GM23338 (cell line): Measurements from ENCODE around the gene WNT8A. TPM values are rescaled to one million over a fixed set of nuclear protein-coding genes. Genes with fewer than 3 reads are reported as not detected.
A peak's percentile ranks its signal among the peaks of the same experiment; 100 is the strongest.

Experiments
- ATAC-seq: fragments of 200-7000 bp; cut with Tn5 transposase; 3 replicates; pipeline ENCODE4 v1.9.1; 2020
- DNase-seq: peaks from one replicate; pipeline ENCODE4 v3.0.0-alpha.2; 2015; ENCODE audit warnings: low spot score
- H2AFZ ChIP-seq: fragments of 200-600 bp; sonication (generic); 2 replicates; pipeline ENCODE4 v1.8.0; 2016; ENCODE audit warnings: antibody characterized with exemption, mild to moderate bottlenecking, moderate library complexity
- H3F3A ChIP-seq: fragments of 200-600 bp; sonication (generic); replicated peaks from 2 replicates; pipeline ENCODE4 v1.8.0; 2017; ENCODE audit warnings: antibody characterized with exemption, mixed run types, low read depth
- H3K27ac ChIP-seq: fragments of 200-600 bp; sonication (generic); 2 replicates; pipeline ENCODE4 v1.6.1; 2016; ENCODE audit warnings: low read depth
- H3K27me3 ChIP-seq: fragments of 200-600 bp; sonication (generic); 2 replicates; pipeline ENCODE4 v1.8.0; 2016; ENCODE audit warnings: mild to moderate bottlenecking, mixed run types, moderate library complexity; ENCODE audit not compliant: insufficient read depth
- H3K36me3 ChIP-seq: fragments of 200-600 bp; sonication (generic); 2 replicates; pipeline ENCODE4 v1.8.0; 2016; ENCODE audit warnings: mild to moderate bottlenecking; ENCODE audit not compliant: insufficient read depth
- H3K4me1 ChIP-seq: fragments of 200-600 bp; sonication (generic); 2 replicates; pipeline ENCODE4 v1.8.0; 2016; ENCODE audit warnings: mild to moderate bottlenecking, moderate library complexity; ENCODE audit not compliant: insufficient read depth
- H3K4me2 ChIP-seq: fragments of 200-600 bp; sonication (generic); 2 replicates; pipeline ENCODE4 v1.7.1; 2017; ENCODE audit warnings: mixed run types
- H3K4me3 ChIP-seq: fragments of 200-600 bp; sonication (generic); 2 replicates; pipeline ENCODE4 v1.6.1; 2016; ENCODE audit warnings: mixed run types
- H3K79me2 ChIP-seq: fragments of 200-600 bp; sonication (generic); replicated peaks from 2 replicates; pipeline ENCODE4 v1.8.0; 2017; ENCODE audit warnings: mild to moderate bottlenecking; ENCODE audit not compliant: insufficient read depth
- H3K9me2 ChIP-seq: fragments of 200-600 bp; sonication (generic); 2 replicates; pipeline ENCODE4 v1.8.0; 2017; ENCODE audit not compliant: insufficient read depth
- H4K20me1 ChIP-seq: fragments of 200-600 bp; sonication (generic); replicated peaks from 2 replicates; pipeline ENCODE4 v1.8.0; 2017; ENCODE audit warnings: mild to moderate bottlenecking; ENCODE audit not compliant: insufficient read depth
- H3K27ac Mint-ChIP-seq: 2 replicates; pipeline ENCODE4 v1.8.0; 2020; ENCODE audit warnings: inconsistent platforms, mild to moderate bottlenecking, moderate library complexity, mixed read lengths
- H3K27me3 Mint-ChIP-seq: 3 replicates; pipeline ENCODE4 v1.8.0; 2022; ENCODE audit warnings: low read depth, mild to moderate bottlenecking, moderate library complexity, mixed read lengths, inconsistent platforms; ENCODE audit not compliant: insufficient read depth, poor library complexity
- H3K36me3 Mint-ChIP-seq: 3 replicates; pipeline ENCODE4 v1.8.0; 2021; ENCODE audit warnings: low read depth, mild to moderate bottlenecking, inconsistent platforms, moderate library complexity, mixed read lengths
- H3K4me1 Mint-ChIP-seq: 3 replicates; pipeline ENCODE4 v1.8.0; 2020; ENCODE audit warnings: mild to moderate bottlenecking, inconsistent platforms, mixed read lengths
- H3K4me3 Mint-ChIP-seq: 3 replicates; pipeline ENCODE4 v1.8.0; 2021; ENCODE audit warnings: moderate library complexity, mild to moderate bottlenecking, inconsistent platforms, mixed read lengths
- H3K9me3 Mint-ChIP-seq: 3 replicates; pipeline ENCODE4 v1.8.0; 2020; ENCODE audit warnings: moderate library complexity, mild to moderate bottlenecking, inconsistent platforms, mixed read lengths
- CREB1 ChIP-seq: fragments of 250-450 bp; sonication (Bioruptor Pico); IDR thresholded peaks from 2 replicates; pipeline ENCODE4 v1.5.0; 2020; ENCODE audit warnings: low read depth, mild to moderate bottlenecking, moderate library complexity
- CTCF ChIP-seq, 2 experiments: fragments of 200-600 bp in 1 of 2; sonication (generic) in 1 of 2; conservative IDR thresholded peaks; 2 replicates each; pipeline versions ENCODE4 v1.5.1 to v1.6.1; 2016 to 2017; ENCODE audit warnings: antibody characterized with exemption in 2 of 2, low read depth in 2 of 2, mild to moderate bottlenecking in 2 of 2, moderate library complexity in 1 of 2
- EZH2 ChIP-seq: fragments of 200-600 bp; sonication (generic); IDR thresholded peaks from one replicate; pipeline ENCODE4 v1.8.0; 2017; ENCODE audit warnings: antibody characterized with exemption, mild to moderate bottlenecking, low read depth; ENCODE audit not compliant: unreplicated experiment
- EZH2phosphoT487 ChIP-seq: fragments of 200-600 bp; sonication (generic); IDR thresholded peaks from one replicate; pipeline ENCODE4 v1.8.1; 2018; ENCODE audit warnings: antibody characterized with exemption; ENCODE audit not compliant: unreplicated experiment
- JUNB ChIP-seq: IDR thresholded peaks from one replicate; pipeline ENCODE4 v1.6.1; 2016; ENCODE audit warnings: antibody characterized with exemption; ENCODE audit not compliant: unreplicated experiment
- NANOG ChIP-seq: IDR thresholded peaks from 2 replicates; pipeline ENCODE4 v1.6.1; 2016; ENCODE audit warnings: antibody characterized with exemption, borderline replicate concordance
- POLR2AphosphoS5 ChIP-seq: IDR thresholded peaks from 2 replicates; pipeline ENCODE4 v1.6.1; 2016; ENCODE audit warnings: antibody characterized with exemption, low read depth
- REST ChIP-seq: IDR thresholded peaks from one replicate; pipeline ENCODE4 v1.6.1; 2018; ENCODE audit warnings: antibody characterized with exemption; ENCODE audit not compliant: unreplicated experiment
- STAT1 ChIP-seq: IDR thresholded peaks from one replicate; pipeline ENCODE4 v1.6.1; 2016; ENCODE audit warnings: antibody characterized with exemption; ENCODE audit not compliant: unreplicated experiment
- ZNF114 ChIP-seq: fragments of 250-450 bp; sonication (Bioruptor Pico); IDR thresholded peaks from 2 replicates; pipeline ENCODE4 v1.5.0; 2020; ENCODE audit warnings: mild to moderate bottlenecking, moderate library complexity
- ZNF331 ChIP-seq: fragments of 250-450 bp; sonication (Bioruptor Pico); IDR thresholded peaks from 2 replicates; pipeline ENCODE4 v1.5.0; 2020; ENCODE audit warnings: low read depth, mild to moderate bottlenecking, moderate library complexity
- polyA plus RNA-seq: library from polyadenylated mRNA; unstranded; fragments of >200 nt; fragmentation: Nextera tagmentation; extraction: Ambion mirVana; gene quantifications from 2 replicates; pipeline ENCODE4 v1.2.1, GENCODE V29; 2016
- total RNA-seq: library from RNA; depleted of rRNA; stranded (reverse); fragments of >200 nt; shearing (Covaris generic); gene quantifications from 2 replicates; pipeline ENCODE4 v1.2.3, GENCODE V29; 2014
- TF ChIP-seq, protein P1 (sequence below): IDR thresholded peaks from 2 replicates; pipeline ENCODE4 v1.6.1; 2016; ENCODE audit warnings: antibody characterized with exemption
- TF ChIP-seq, protein P2 (sequence below): fragments of 250-450 bp; sonication (Bioruptor Pico); IDR thresholded peaks from 2 replicates; pipeline ENCODE4 v1.5.0; 2020; ENCODE audit warnings: mild to moderate bottlenecking, moderate library complexity

Gene WNT8A
- total and polyA plus RNA-seq, 2 experiments from 2014 or later: not detected

GRCh38 chr5:138096363-138096762, 12.5 kb downstream of the WNT8A start:
- no peaks in the 10 kb centered on the region for H3K36me3 ChIP-seq
- H3K27me3 Mint-ChIP-seq: peaks cover 88% of the 10 kb centered on the region
- no peak overlapping the region; the same call in 2 of the 3 replicates for H3K4me3 Mint-ChIP-seq

More at GRCh38 chr5:138096363-138096762, 12.5 kb downstream of the WNT8A start:
- ATAC-seq: no peak
- Histone ChIP-seq H2AFZ (no peak overlapping the region), H4K20me1 (peaks cover 3% of the 10 kb centered on the region; the same call in 1 of the 2 replicates), H3K9me2 (no peaks in the 10 kb centered on the region), H3F3A (peaks cover 13% of the 10 kb centered on the region), H3K4me2 (peak overlapping the region; percentile 67; the same call in 1 of the 2 replicates), H3K4me3 (0 out of 2 replicates have a peak overlapping the region, but pooled peaks have one; percentile 3), H3K27me3 (peaks cover 94% of the 10 kb centered on the region), H3K27ac (no peak overlapping the region), H3K4me1 (peaks cover 50% of the 10 kb centered on the region), H3K79me2 (no peaks in the 10 kb centered on the region)
- no peak for TF ChIP-seq EZH2phosphoT487
- no peak for TF ChIP-seq EZH2
- TF ChIP-seq POLR2AphosphoS5: no peak
- TF ChIP-seq, protein P1, sequence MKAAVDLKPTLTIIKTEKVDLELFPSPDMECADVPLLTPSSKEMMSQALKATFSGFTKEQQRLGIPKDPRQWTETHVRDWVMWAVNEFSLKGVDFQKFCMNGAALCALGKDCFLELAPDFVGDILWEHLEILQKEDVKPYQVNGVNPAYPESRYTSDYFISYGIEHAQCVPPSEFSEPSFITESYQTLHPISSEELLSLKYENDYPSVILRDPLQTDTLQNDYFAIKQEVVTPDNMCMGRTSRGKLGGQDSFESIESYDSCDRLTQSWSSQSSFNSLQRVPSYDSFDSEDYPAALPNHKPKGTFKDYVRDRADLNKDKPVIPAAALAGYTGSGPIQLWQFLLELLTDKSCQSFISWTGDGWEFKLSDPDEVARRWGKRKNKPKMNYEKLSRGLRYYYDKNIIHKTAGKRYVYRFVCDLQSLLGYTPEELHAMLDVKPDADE: no peak
- TF ChIP-seq NANOG: no peak
- no peak for TF ChIP-seq CTCF (conservative IDR thresholded peaks at IDR 0.05; ENCODE audit: low read depth in 2 of 2)
- TF ChIP-seq ZNF114 (CRISPR knock-in tag): no peak
- TF ChIP-seq CREB1 (CRISPR knock-in tag): no peak
- no peak for TF ChIP-seq ZNF331 (CRISPR knock-in tag)
- TF ChIP-seq JUNB: no peak
- TF ChIP-seq STAT1: no peak
- TF ChIP-seq REST: no peak
- TF ChIP-seq, protein P2, sequence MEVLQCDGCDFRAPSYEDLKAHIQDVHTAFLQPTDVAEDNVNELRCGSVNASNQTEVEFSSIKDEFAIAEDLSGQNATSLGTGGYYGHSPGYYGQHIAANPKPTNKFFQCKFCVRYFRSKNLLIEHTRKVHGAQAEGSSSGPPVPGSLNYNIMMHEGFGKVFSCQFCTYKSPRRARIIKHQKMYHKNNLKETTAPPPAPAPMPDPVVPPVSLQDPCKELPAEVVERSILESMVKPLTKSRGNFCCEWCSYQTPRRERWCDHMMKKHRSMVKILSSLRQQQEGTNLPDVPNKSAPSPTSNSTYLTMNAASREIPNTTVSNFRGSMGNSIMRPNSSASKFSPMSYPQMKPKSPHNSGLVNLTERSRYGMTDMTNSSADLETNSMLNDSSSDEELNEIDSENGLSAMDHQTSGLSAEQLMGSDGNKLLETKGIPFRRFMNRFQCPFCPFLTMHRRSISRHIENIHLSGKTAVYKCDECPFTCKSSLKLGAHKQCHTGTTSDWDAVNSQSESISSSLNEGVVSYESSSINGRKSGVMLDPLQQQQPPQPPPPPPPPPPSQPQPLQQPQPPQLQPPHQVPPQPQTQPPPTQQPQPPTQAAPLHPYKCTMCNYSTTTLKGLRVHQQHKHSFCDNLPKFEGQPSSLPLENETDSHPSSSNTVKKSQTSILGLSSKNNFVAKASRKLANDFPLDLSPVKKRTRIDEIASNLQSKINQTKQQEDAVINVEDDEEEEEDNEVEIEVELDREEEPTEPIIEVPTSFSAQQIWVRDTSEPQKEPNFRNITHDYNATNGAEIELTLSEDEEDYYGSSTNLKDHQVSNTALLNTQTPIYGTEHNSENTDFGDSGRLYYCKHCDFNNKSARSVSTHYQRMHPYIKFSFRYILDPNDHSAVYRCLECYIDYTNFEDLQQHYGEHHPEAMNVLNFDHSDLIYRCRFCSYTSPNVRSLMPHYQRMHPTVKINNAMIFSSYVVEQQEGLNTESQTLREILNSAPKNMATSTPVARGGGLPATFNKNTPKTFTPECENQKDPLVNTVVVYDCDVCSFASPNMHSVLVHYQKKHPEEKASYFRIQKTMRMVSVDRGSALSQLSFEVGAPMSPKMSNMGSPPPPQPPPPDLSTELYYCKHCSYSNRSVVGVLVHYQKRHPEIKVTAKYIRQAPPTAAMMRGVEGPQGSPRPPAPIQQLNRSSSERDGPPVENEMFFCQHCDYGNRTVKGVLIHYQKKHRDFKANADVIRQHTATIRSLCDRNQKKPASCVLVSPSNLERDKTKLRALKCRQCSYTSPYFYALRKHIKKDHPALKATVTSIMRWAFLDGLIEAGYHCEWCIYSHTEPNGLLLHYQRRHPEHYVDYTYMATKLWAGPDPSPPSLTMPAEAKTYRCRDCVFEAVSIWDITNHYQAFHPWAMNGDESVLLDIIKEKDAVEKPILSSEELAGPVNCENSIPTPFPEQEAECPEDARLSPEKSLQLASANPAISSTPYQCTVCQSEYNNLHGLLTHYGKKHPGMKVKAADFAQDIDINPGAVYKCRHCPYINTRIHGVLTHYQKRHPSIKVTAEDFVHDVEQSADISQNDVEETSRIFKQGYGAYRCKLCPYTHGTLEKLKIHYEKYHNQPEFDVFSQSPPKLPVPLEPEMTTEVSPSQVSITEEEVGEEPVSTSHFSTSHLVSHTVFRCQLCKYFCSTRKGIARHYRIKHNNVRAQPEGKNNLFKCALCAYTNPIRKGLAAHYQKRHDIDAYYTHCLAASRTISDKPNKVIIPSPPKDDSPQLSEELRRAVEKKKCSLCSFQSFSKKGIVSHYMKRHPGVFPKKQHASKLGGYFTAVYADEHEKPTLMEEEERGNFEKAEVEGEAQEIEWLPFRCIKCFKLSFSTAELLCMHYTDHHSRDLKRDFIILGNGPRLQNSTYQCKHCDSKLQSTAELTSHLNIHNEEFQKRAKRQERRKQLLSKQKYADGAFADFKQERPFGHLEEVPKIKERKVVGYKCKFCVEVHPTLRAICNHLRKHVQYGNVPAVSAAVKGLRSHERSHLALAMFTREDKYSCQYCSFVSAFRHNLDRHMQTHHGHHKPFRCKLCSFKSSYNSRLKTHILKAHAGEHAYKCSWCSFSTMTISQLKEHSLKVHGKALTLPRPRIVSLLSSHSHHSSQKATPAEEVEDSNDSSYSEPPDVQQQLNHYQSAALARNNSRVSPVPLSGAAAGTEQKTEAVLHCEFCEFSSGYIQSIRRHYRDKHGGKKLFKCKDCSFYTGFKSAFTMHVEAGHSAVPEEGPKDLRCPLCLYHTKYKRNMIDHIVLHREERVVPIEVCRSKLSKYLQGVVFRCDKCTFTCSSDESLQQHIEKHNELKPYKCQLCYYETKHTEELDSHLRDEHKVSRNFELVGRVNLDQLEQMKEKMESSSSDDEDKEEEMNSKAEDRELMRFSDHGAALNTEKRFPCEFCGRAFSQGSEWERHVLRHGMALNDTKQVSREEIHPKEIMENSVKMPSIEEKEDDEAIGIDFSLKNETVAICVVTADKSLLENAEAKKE (CRISPR knock-in tag): no peak
- peaks cover 60% of the 10 kb centered on the region for H3K4me1 Mint-ChIP-seq
- H3K36me3 Mint-ChIP-seq: no peaks in the 10 kb centered on the region; the same call in 2 of the 3 replicates
- no peak for DNase-seq
- H3K27ac Mint-ChIP-seq: no peak overlapping the region
- H3K9me3 Mint-ChIP-seq: peaks cover 4% of the 10 kb centered on the region; the same call in 1 of the 3 replicates
